Panc1 (cell line): ENCODE data around the gene RPP30.

Experiments used
- CTCF ChIP-seq: fragments of 450-650 bp; IDR thresholded peaks from 2 replicates; pipeline ENCODE4 v1.5.1; 2017; ENCODE audit warnings: mild to moderate bottlenecking
- POLR2AphosphoS5 ChIP-seq: IDR thresholded peaks from 2 replicates; pipeline ENCODE4 v1.6.1; 2012; ENCODE audit warnings: mild to moderate bottlenecking, low read depth, low read length, moderate library complexity
- SIN3A ChIP-seq: IDR thresholded peaks from 2 replicates; pipeline ENCODE4 v1.6.1; 2012; ENCODE audit warnings: low read depth, mild to moderate bottlenecking, low read length, moderate library complexity, borderline replicate concordance; ENCODE audit not compliant: insufficient read depth
- TCF7L2 ChIP-seq: IDR thresholded peaks from 2 replicates; pipeline ENCODE4 v1.6.1; 2011; ENCODE audit warnings: mild to moderate bottlenecking, low read depth, low read length, inconsistent platforms
- TF ChIP-seq, protein P1 (sequence below), 2 experiments: IDR thresholded peaks; 2 replicates each; pipeline ENCODE4 v1.6.1; 2011 to 2012; ENCODE audit warnings: low read depth in 2 of 2, control low read depth in 1 of 2, low read length in 1 of 2, mild to moderate bottlenecking in 1 of 2, moderate library complexity in 1 of 2; ENCODE audit not compliant: insufficient read depth in 1 of 2

DNA sequence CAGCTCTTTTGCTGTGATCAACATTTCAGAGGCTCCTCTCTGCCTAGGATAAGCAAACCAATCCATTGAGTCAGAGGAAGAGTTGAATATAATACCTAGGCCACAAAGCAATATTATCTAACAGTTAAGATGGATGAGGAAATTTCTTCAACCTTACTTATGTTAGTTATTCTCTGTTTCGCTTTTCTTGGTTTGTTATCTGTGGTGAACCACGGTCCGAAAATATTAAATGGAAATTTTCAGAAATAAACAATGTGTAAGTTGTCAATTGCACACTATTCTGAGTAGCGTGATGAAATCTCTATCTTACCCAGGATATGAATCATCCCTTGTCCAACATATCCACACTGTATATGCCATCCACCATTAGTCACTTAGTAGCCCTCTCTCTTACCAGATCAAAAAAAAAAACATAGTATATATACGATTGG, 12.4 kb upstream of the RPP30 start:
- TF ChIP-seq CTCF (no peak), POLR2AphosphoS5 (no peak), TCF7L2 (no peak), SIN3A (no peak)
- TF ChIP-seq, protein P1, sequence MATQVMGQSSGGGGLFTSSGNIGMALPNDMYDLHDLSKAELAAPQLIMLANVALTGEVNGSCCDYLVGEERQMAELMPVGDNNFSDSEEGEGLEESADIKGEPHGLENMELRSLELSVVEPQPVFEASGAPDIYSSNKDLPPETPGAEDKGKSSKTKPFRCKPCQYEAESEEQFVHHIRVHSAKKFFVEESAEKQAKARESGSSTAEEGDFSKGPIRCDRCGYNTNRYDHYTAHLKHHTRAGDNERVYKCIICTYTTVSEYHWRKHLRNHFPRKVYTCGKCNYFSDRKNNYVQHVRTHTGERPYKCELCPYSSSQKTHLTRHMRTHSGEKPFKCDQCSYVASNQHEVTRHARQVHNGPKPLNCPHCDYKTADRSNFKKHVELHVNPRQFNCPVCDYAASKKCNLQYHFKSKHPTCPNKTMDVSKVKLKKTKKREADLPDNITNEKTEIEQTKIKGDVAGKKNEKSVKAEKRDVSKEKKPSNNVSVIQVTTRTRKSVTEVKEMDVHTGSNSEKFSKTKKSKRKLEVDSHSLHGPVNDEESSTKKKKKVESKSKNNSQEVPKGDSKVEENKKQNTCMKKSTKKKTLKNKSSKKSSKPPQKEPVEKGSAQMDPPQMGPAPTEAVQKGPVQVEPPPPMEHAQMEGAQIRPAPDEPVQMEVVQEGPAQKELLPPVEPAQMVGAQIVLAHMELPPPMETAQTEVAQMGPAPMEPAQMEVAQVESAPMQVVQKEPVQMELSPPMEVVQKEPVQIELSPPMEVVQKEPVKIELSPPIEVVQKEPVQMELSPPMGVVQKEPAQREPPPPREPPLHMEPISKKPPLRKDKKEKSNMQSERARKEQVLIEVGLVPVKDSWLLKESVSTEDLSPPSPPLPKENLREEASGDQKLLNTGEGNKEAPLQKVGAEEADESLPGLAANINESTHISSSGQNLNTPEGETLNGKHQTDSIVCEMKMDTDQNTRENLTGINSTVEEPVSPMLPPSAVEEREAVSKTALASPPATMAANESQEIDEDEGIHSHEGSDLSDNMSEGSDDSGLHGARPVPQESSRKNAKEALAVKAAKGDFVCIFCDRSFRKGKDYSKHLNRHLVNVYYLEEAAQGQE (IDR thresholded peaks at IDR 0.05; ENCODE audit: insufficient read depth in 1 of 2, low read depth in 2 of 2, low read length in 1 of 2), result no peak
